ENCODE measurements around the gene CRELD2. TPM values are rescaled to one million over a fixed set of nuclear protein-coding genes. Genes with fewer than 3 reads are reported as not detected.

Gene CRELD2
- total and polyA plus RNA-seq, 2 of the 13 experiments (the other 11 are each of a cell fraction or from before 2014, with no cell fraction given): 17.2 to 44.7 TPM

- TF ChIP-seq ZNF569 (CRISPR knock-in tag; IDR thresholded peaks at IDR 0.05; ENCODE audit: borderline replicate concordance) (no peak), USF2 (IDR thresholded peaks at IDR 0.05; ENCODE audit: low read depth, low read length) (no peak), USF2 (CRISPR knock-in tag; IDR thresholded peaks at IDR 0.05; ENCODE audit: borderline replicate concordance) (no peak), FOXJ3 (CRISPR knock-in tag; IDR thresholded peaks at IDR 0.05; ENCODE audit: borderline replicate concordance) (no peak), ZNF891 (CRISPR knock-in tag; IDR thresholded peaks at IDR 0.05) (no peak; the same call in 1 of the 2 replicates), SSRP1 (CRISPR knock-in tag; IDR thresholded peaks at IDR 0.05) (no peak), ZNF766 (CRISPR knock-in tag; IDR thresholded peaks at IDR 0.05; ENCODE audit: borderline replicate concordance) (peak; percentile 90), ELF3 (CRISPR knock-in tag; IDR thresholded peaks at IDR 0.05) (peak; percentile 83), NKX3-1 (CRISPR knock-in tag; IDR thresholded peaks at IDR 0.05) (peak; percentile 69; the same call in 1 of the 2 replicates), NR2F6 (IDR thresholded peaks at IDR 0.05) (no peak), NR2F6 (CRISPR knock-in tag; IDR thresholded peaks at IDR 0.05) (peak; percentile 45; the same call in 1 of the 2 replicates), RFX5 (IDR thresholded peaks at IDR 0.05; ENCODE audit: low read depth, low read length) (no peak), THAP11 (CRISPR knock-in tag; IDR thresholded peaks at IDR 0.05) (peak; percentile 62), ZNF678 (CRISPR knock-in tag; IDR thresholded peaks at IDR 0.05) (peak; percentile 66; the same call in 1 of the 2 replicates), ZSCAN5A (CRISPR knock-in tag; IDR thresholded peaks at IDR 0.05; ENCODE audit: borderline replicate concordance) (no peak), ZFP37 (CRISPR knock-in tag; IDR thresholded peaks at IDR 0.05; ENCODE audit: borderline replicate concordance) (0 out of 2 replicates have a peak, but pooled peaks have one; percentile 42), MAF1 (CRISPR knock-in tag; IDR thresholded peaks at IDR 0.05; ENCODE audit: borderline replicate concordance) (peak; percentile 46; the same call in 1 of the 2 replicates), REPIN1 (CRISPR knock-in tag; IDR thresholded peaks at IDR 0.05; ENCODE audit: borderline replicate concordance, low read depth) (peak; percentile 57; the same call in 1 of the 2 replicates), MBD4 (IDR thresholded peaks at IDR 0.05; ENCODE audit: borderline replicate concordance, low read length) (no peak), HMGA1 (CRISPR knock-in tag; conservative IDR thresholded peaks at IDR 0.05) (no peak), SALL1 (CRISPR knock-in tag; IDR thresholded peaks at IDR 0.05) (no peak; the same call in none of the 2 replicates), SALL2 (CRISPR knock-in tag; IDR thresholded peaks at IDR 0.05) (peak; percentile 88), ZBTB42 (CRISPR knock-in tag; IDR thresholded peaks at IDR 0.05) (peak; percentile 28; the same call in 1 of the 2 replicates), KLF15 (CRISPR knock-in tag; IDR thresholded peaks at IDR 0.05; ENCODE audit: borderline replicate concordance) (0 out of 2 replicates have a peak, but pooled peaks have one; percentile 45), MXD4 (CRISPR knock-in tag; IDR thresholded peaks at IDR 0.05) (peak; percentile 89; the same call in 1 of the 2 replicates), HNRNPUL1 (IDR thresholded peaks at IDR 0.05; ENCODE audit: low read depth, low read length) (no peak), CHD2 (IDR thresholded peaks at IDR 0.05; ENCODE audit: low read depth, low read length) (peak; percentile 80), SP2 (CRISPR knock-in tag; IDR thresholded peaks at IDR 0.05) (peak; percentile 77)
Observed at GRCh38 chr22:49960159-49961004, 41.9 kb downstream of the CRELD2 start, which contains the start of gene PIM3 (continued).

All from HepG2 (cell line).